GM23338 (cell line): ENCODE data around the gene ELMO2. TPM values are rescaled to one million over a fixed set of nuclear protein-coding genes. Genes with fewer than 3 reads are reported as not detected.

Experiments
- ATAC-seq: fragments of 200-7000 bp; cut with Tn5 transposase; 3 replicates; pipeline ENCODE4 v1.9.1; 2020
- DNase-seq: peaks from one replicate; pipeline ENCODE4 v3.0.0-alpha.2; 2015; ENCODE audit warnings: low spot score
- H2AFZ ChIP-seq: fragments of 200-600 bp; sonication (generic); 2 replicates; pipeline ENCODE4 v1.8.0; 2016; ENCODE audit warnings: antibody characterized with exemption, mild to moderate bottlenecking, moderate library complexity
- H3F3A ChIP-seq: fragments of 200-600 bp; sonication (generic); replicated peaks from 2 replicates; pipeline ENCODE4 v1.8.0; 2017; ENCODE audit warnings: antibody characterized with exemption, mixed run types, low read depth
- H3K27ac ChIP-seq: fragments of 200-600 bp; sonication (generic); 2 replicates; pipeline ENCODE4 v1.6.1; 2016; ENCODE audit warnings: low read depth
- H3K27me3 ChIP-seq: fragments of 200-600 bp; sonication (generic); 2 replicates; pipeline ENCODE4 v1.8.0; 2016; ENCODE audit warnings: mild to moderate bottlenecking, mixed run types, moderate library complexity; ENCODE audit not compliant: insufficient read depth
- H3K36me3 ChIP-seq: fragments of 200-600 bp; sonication (generic); 2 replicates; pipeline ENCODE4 v1.8.0; 2016; ENCODE audit warnings: mild to moderate bottlenecking; ENCODE audit not compliant: insufficient read depth
- H3K4me1 ChIP-seq: fragments of 200-600 bp; sonication (generic); 2 replicates; pipeline ENCODE4 v1.8.0; 2016; ENCODE audit warnings: mild to moderate bottlenecking, moderate library complexity; ENCODE audit not compliant: insufficient read depth
- H3K4me2 ChIP-seq: fragments of 200-600 bp; sonication (generic); 2 replicates; pipeline ENCODE4 v1.7.1; 2017; ENCODE audit warnings: mixed run types
- H3K4me3 ChIP-seq: fragments of 200-600 bp; sonication (generic); 2 replicates; pipeline ENCODE4 v1.6.1; 2016; ENCODE audit warnings: mixed run types
- H3K79me2 ChIP-seq: fragments of 200-600 bp; sonication (generic); replicated peaks from 2 replicates; pipeline ENCODE4 v1.8.0; 2017; ENCODE audit warnings: mild to moderate bottlenecking; ENCODE audit not compliant: insufficient read depth
- H3K9me2 ChIP-seq: fragments of 200-600 bp; sonication (generic); 2 replicates; pipeline ENCODE4 v1.8.0; 2017; ENCODE audit not compliant: insufficient read depth
- H4K20me1 ChIP-seq: fragments of 200-600 bp; sonication (generic); replicated peaks from 2 replicates; pipeline ENCODE4 v1.8.0; 2017; ENCODE audit warnings: mild to moderate bottlenecking; ENCODE audit not compliant: insufficient read depth
- H3K27ac Mint-ChIP-seq: 2 replicates; pipeline ENCODE4 v1.8.0; 2020; ENCODE audit warnings: inconsistent platforms, mild to moderate bottlenecking, moderate library complexity, mixed read lengths
- H3K27me3 Mint-ChIP-seq: 3 replicates; pipeline ENCODE4 v1.8.0; 2022; ENCODE audit warnings: low read depth, mild to moderate bottlenecking, moderate library complexity, mixed read lengths, inconsistent platforms; ENCODE audit not compliant: insufficient read depth, poor library complexity
- H3K36me3 Mint-ChIP-seq: 3 replicates; pipeline ENCODE4 v1.8.0; 2021; ENCODE audit warnings: low read depth, mild to moderate bottlenecking, inconsistent platforms, moderate library complexity, mixed read lengths
- H3K4me1 Mint-ChIP-seq: 3 replicates; pipeline ENCODE4 v1.8.0; 2020; ENCODE audit warnings: mild to moderate bottlenecking, inconsistent platforms, mixed read lengths
- H3K4me3 Mint-ChIP-seq: 3 replicates; pipeline ENCODE4 v1.8.0; 2021; ENCODE audit warnings: moderate library complexity, mild to moderate bottlenecking, inconsistent platforms, mixed read lengths
- H3K9me3 Mint-ChIP-seq: 3 replicates; pipeline ENCODE4 v1.8.0; 2020; ENCODE audit warnings: moderate library complexity, mild to moderate bottlenecking, inconsistent platforms, mixed read lengths
- EZH2 ChIP-seq: fragments of 200-600 bp; sonication (generic); IDR thresholded peaks from one replicate; pipeline ENCODE4 v1.8.0; 2017; ENCODE audit warnings: antibody characterized with exemption, mild to moderate bottlenecking, low read depth; ENCODE audit not compliant: unreplicated experiment
- EZH2phosphoT487 ChIP-seq: fragments of 200-600 bp; sonication (generic); IDR thresholded peaks from one replicate; pipeline ENCODE4 v1.8.1; 2018; ENCODE audit warnings: antibody characterized with exemption; ENCODE audit not compliant: unreplicated experiment
- JUNB ChIP-seq: IDR thresholded peaks from one replicate; pipeline ENCODE4 v1.6.1; 2016; ENCODE audit warnings: antibody characterized with exemption; ENCODE audit not compliant: unreplicated experiment
- NANOG ChIP-seq: IDR thresholded peaks from 2 replicates; pipeline ENCODE4 v1.6.1; 2016; ENCODE audit warnings: antibody characterized with exemption, borderline replicate concordance
- STAT1 ChIP-seq: IDR thresholded peaks from one replicate; pipeline ENCODE4 v1.6.1; 2016; ENCODE audit warnings: antibody characterized with exemption; ENCODE audit not compliant: unreplicated experiment
- ZNF331 ChIP-seq: fragments of 250-450 bp; sonication (Bioruptor Pico); IDR thresholded peaks from 2 replicates; pipeline ENCODE4 v1.5.0; 2020; ENCODE audit warnings: low read depth, mild to moderate bottlenecking, moderate library complexity
- ZNF462 ChIP-seq: fragments of 250-450 bp; sonication (Bioruptor Pico); IDR thresholded peaks from 2 replicates; pipeline ENCODE4 v1.5.0; 2020; ENCODE audit warnings: mild to moderate bottlenecking, moderate library complexity
- polyA plus RNA-seq: library from polyadenylated mRNA; unstranded; fragments of >200 nt; fragmentation: Nextera tagmentation; extraction: Ambion mirVana; gene quantifications from 2 replicates; pipeline ENCODE4 v1.2.1, GENCODE V29; 2016
- total RNA-seq: library from RNA; depleted of rRNA; stranded (reverse); fragments of >200 nt; shearing (Covaris generic); gene quantifications from 2 replicates; pipeline ENCODE4 v1.2.3, GENCODE V29; 2014
- TF ChIP-seq, protein P1 (sequence below): IDR thresholded peaks from one replicate; pipeline ENCODE4 v1.6.1; 2018; ENCODE audit warnings: antibody characterized with exemption; ENCODE audit not compliant: unreplicated experiment

ELMO2 gene
- total and polyA plus RNA-seq, 2 experiments from 2014 or later, result 15.1 to 44.1 TPM

DNA sequence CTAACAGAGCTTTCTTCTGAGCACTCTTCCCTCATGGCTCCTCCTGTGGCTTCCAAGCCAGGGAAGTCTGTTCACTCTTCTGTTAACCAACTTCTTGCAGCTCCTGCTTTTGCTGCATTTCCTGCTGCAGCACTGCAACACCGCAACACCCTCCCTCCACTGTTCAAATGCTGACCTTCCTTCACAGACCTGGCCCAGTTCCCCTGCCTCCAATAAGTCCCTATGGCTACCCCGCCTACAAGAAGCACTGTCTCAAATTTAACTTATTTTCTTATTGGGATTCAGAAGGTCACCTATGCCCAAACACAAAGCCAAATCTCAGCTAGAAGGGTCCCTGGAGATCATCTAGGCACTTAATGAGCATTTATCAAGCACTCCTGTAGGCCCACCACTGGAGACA lies 44.6 kb downstream of the ELMO2 start:
- peaks cover 14% of the 10 kb centered on the region for H4K20me1 ChIP-seq
- Mint-ChIP-seq H3K9me3 (no peaks in the 10 kb centered on the region), H3K36me3 (peaks cover 11% of the 10 kb centered on the region), H3K4me3 (no peak overlapping the region), H3K27ac (no peak overlapping the region), H3K27me3 (peaks cover 5% of the 10 kb centered on the region), H3K4me1 (peaks cover 13% of the 10 kb centered on the region; the same call in 2 of the 3 replicates)
- DNase-seq (no peak), ATAC-seq (no peak)
- no peaks in the 10 kb centered on the region for H3K36me3 ChIP-seq
- no peak for TF ChIP-seq ZNF331
- TF ChIP-seq EZH2phosphoT487, result no peak
- TF ChIP-seq EZH2, result no peak
- TF ChIP-seq JUNB, result no peak
- TF ChIP-seq ZNF462 (CRISPR knock-in tag), result no peak
- no peak for TF ChIP-seq NANOG
- 0 out of 2 replicates have a peak, but pooled peaks cover 5% of the 10 kb centered on the region for H3F3A ChIP-seq
- no peaks in the 10 kb centered on the region for H3K27me3 ChIP-seq
- no peak overlapping the region for H3K27ac ChIP-seq
- no peak overlapping the region for H2AFZ ChIP-seq
- peaks cover 13% of the 10 kb centered on the region for H3K4me1 ChIP-seq
- no peak overlapping the region for H3K4me3 ChIP-seq
- H3K79me2 ChIP-seq, result peaks cover 35% of the 10 kb centered on the region
- no peaks in the 10 kb centered on the region for H3K9me2 ChIP-seq
- no peak overlapping the region for H3K4me2 ChIP-seq

GRCh38 chr20:46361381-46361780 lies 45.0 kb downstream of the ELMO2 start:
- Histone ChIP-seq H3K4me3 (no peak overlapping the region), H3K4me1 (peaks cover 13% of the 10 kb centered on the region), H3K4me2 (no peak overlapping the region), H2AFZ (no peak overlapping the region), H3F3A (0 out of 2 replicates have a peak, but pooled peaks cover 5% of the 10 kb centered on the region), H3K27me3 (no peaks in the 10 kb centered on the region), H3K36me3 (no peaks in the 10 kb centered on the region), H3K9me2 (no peaks in the 10 kb centered on the region), H3K79me2 (peaks cover 35% of the 10 kb centered on the region), H3K27ac (no peak overlapping the region), H4K20me1 (peaks cover 14% of the 10 kb centered on the region)
- no peak overlapping the region for H3K27ac Mint-ChIP-seq
- H3K4me1 Mint-ChIP-seq, result peaks cover 13% of the 10 kb centered on the region; the same call in 2 of the 3 replicates
- no peaks in the 10 kb centered on the region for H3K9me3 Mint-ChIP-seq
- DNase-seq, result no peak
- H3K36me3 Mint-ChIP-seq, result peaks cover 8% of the 10 kb centered on the region
- TF ChIP-seq STAT1 (no peak), ZNF331 (no peak), NANOG (no peak)
- TF ChIP-seq, protein P1, sequence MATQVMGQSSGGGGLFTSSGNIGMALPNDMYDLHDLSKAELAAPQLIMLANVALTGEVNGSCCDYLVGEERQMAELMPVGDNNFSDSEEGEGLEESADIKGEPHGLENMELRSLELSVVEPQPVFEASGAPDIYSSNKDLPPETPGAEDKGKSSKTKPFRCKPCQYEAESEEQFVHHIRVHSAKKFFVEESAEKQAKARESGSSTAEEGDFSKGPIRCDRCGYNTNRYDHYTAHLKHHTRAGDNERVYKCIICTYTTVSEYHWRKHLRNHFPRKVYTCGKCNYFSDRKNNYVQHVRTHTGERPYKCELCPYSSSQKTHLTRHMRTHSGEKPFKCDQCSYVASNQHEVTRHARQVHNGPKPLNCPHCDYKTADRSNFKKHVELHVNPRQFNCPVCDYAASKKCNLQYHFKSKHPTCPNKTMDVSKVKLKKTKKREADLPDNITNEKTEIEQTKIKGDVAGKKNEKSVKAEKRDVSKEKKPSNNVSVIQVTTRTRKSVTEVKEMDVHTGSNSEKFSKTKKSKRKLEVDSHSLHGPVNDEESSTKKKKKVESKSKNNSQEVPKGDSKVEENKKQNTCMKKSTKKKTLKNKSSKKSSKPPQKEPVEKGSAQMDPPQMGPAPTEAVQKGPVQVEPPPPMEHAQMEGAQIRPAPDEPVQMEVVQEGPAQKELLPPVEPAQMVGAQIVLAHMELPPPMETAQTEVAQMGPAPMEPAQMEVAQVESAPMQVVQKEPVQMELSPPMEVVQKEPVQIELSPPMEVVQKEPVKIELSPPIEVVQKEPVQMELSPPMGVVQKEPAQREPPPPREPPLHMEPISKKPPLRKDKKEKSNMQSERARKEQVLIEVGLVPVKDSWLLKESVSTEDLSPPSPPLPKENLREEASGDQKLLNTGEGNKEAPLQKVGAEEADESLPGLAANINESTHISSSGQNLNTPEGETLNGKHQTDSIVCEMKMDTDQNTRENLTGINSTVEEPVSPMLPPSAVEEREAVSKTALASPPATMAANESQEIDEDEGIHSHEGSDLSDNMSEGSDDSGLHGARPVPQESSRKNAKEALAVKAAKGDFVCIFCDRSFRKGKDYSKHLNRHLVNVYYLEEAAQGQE, result no peak
- H3K27me3 Mint-ChIP-seq, result peaks cover 5% of the 10 kb centered on the region
- no peak for ATAC-seq
- H3K4me3 Mint-ChIP-seq, result no peak overlapping the region
